Measurements from ENCODE around the gene GABRG2.

Gene GABRG2

DNA sequence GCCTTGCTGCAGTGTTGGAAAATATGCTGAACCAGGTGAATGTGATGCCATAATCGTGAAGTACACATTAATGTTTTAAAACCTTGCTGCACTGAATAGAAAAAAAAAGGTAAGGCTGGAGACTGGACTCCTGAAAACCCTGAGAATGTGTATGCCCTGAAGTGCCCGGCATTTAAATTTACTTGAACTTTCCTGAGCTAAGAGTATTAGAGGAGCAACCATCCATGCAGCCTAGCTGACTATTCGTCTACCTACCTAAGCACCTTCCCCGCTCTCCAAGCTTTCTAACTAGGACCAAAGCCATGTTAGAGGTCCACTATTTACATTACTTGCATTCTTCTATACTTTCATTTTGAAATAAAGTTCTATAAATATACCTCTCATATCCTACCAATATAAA is 1.4 kb downstream of the GABRG2 start:
- Histone ChIP-seq H4K20me1 (ENCODE audit: insufficient read depth) (no peaks in the 10 kb centered on the region), H3K4me2 (no peak overlapping the region), H3K27me3 (ENCODE audit: insufficient read depth, low read depth) (no peaks in the 10 kb centered on the region), H3K79me2 (ENCODE audit: insufficient read depth, low read depth) (no peaks in the 10 kb centered on the region), H3K36me3 (ENCODE audit: insufficient read depth) (no peaks in the 10 kb centered on the region), H3K27ac (no peak overlapping the region), H3K4me3 (IDR thresholded peaks at IDR 0.05; ENCODE audit: insufficient read depth, low read depth, low read length) (no peak overlapping the region), H3K9ac (no peak overlapping the region), H2AFZ (ENCODE audit: low read depth) (no peak overlapping the region), H3K4me1 (ENCODE audit: low read depth, poor library complexity, severe bottlenecking) (no peaks in the 10 kb centered on the region)
- no peak for TF ChIP-seq CTCF (conservative IDR thresholded peaks at IDR 0.05; ENCODE audit: low read depth, low read length)

- H3K27me3 ChIP-seq (ENCODE audit: insufficient read depth, low read depth) = no peaks in the 10 kb centered on the region
- H2AFZ ChIP-seq (ENCODE audit: low read depth) = no peak overlapping the region
- H3K27ac ChIP-seq = no peak overlapping the region
- no peaks in the 10 kb centered on the region for H3K79me2 ChIP-seq (ENCODE audit: insufficient read depth, low read depth)
- no peak overlapping the region for H3K4me3 ChIP-seq (IDR thresholded peaks at IDR 0.05; ENCODE audit: insufficient read depth, low read depth, low read length)
- no peaks in the 10 kb centered on the region for H3K4me1 ChIP-seq (ENCODE audit: low read depth, poor library complexity, severe bottlenecking)
- no peak for TF ChIP-seq CTCF (conservative IDR thresholded peaks at IDR 0.05; ENCODE audit: low read depth, low read length)
- no peaks in the 10 kb centered on the region for H4K20me1 ChIP-seq (ENCODE audit: insufficient read depth)
- H3K9ac ChIP-seq = no peak overlapping the region
- H3K4me2 ChIP-seq = no peak overlapping the region
- H3K36me3 ChIP-seq (ENCODE audit: insufficient read depth) = no peaks in the 10 kb centered on the region
Measured at GRCh38 chr5:162078805-162079204, 11.2 kb downstream of the GABRG2 start.

- TF ChIP-seq CTCF (conservative IDR thresholded peaks at IDR 0.05; ENCODE audit: low read depth, low read length) = no peak
- Histone ChIP-seq H3K27me3 (ENCODE audit: insufficient read depth, low read depth) (no peaks in the 10 kb centered on the region), H3K27ac (no peak overlapping the region), H3K4me3 (IDR thresholded peaks at IDR 0.05; ENCODE audit: insufficient read depth, low read depth, low read length) (no peak overlapping the region), H3K9ac (no peak overlapping the region), H3K4me2 (no peak overlapping the region), H3K36me3 (ENCODE audit: insufficient read depth) (no peaks in the 10 kb centered on the region), H3K4me1 (ENCODE audit: low read depth, poor library complexity, severe bottlenecking) (no peaks in the 10 kb centered on the region), H4K20me1 (ENCODE audit: insufficient read depth) (no peaks in the 10 kb centered on the region), H3K79me2 (ENCODE audit: insufficient read depth, low read depth) (no peaks in the 10 kb centered on the region), H2AFZ (ENCODE audit: low read depth) (no peak overlapping the region)
Measured at GRCh38 chr5:162091336-162091735, 23.8 kb downstream of the GABRG2 start.

DNA sequence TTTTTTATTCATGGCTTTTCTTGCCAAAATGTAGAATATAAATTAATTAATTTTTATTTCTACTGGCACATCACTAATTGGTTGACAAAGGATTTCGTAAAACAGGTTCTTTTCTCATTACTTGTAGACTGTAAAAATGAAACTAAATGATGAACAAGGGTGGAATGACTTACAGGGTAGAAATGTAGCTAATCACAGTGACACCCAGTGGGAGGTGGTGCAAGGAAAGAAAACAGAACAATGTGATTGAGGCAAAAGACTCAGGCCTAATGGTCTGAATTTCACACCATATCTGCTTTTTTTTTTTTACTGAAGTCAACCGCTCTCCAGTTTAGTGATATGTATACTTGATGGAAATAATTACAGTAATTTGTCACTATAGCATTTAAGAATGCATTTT is 28.9 kb downstream of the GABRG2 start:
- no peaks in the 10 kb centered on the region for H3K79me2 ChIP-seq (ENCODE audit: insufficient read depth, low read depth)
- H4K20me1 ChIP-seq (ENCODE audit: insufficient read depth) = no peaks in the 10 kb centered on the region
- TF ChIP-seq CTCF (conservative IDR thresholded peaks at IDR 0.05; ENCODE audit: low read depth, low read length) = no peak
- H3K27ac ChIP-seq = no peak overlapping the region
- H3K4me2 ChIP-seq = no peak overlapping the region
- no peak overlapping the region for H2AFZ ChIP-seq (ENCODE audit: low read depth)
- H3K36me3 ChIP-seq (ENCODE audit: insufficient read depth) = no peaks in the 10 kb centered on the region
- no peak overlapping the region for H3K4me3 ChIP-seq (IDR thresholded peaks at IDR 0.05; ENCODE audit: insufficient read depth, low read depth, low read length)
- no peak overlapping the region for H3K9ac ChIP-seq
- H3K4me1 ChIP-seq (ENCODE audit: low read depth, poor library complexity, severe bottlenecking) = no peaks in the 10 kb centered on the region
- no peaks in the 10 kb centered on the region for H3K27me3 ChIP-seq (ENCODE audit: insufficient read depth, low read depth)

DNA sequence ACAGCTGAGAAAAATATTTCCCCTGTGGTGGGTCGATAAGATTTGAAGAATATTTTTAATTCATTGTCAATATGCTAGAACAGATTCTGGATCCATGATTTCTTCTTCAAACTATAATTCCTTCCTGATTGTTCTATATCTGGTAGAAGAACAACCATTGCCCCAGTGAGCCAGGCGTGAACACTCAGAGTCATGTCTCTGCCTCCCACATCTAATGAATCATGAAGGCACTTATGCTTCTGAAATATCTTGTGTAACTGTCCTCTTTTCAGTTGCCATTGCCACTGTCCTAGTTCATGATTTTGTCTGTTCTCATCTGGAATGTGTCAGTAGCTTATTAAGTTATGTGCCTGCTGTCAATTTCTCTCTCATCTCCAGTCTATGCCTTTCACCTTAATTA is 40.0 kb downstream of the GABRG2 start:
- no peak for TF ChIP-seq CTCF (conservative IDR thresholded peaks at IDR 0.05; ENCODE audit: low read depth, low read length)
- no peaks in the 10 kb centered on the region for H3K79me2 ChIP-seq (ENCODE audit: insufficient read depth, low read depth)
- no peaks in the 10 kb centered on the region for H3K36me3 ChIP-seq (ENCODE audit: insufficient read depth)
- no peak overlapping the region for H3K9ac ChIP-seq
- no peak overlapping the region for H3K4me2 ChIP-seq
- H3K27ac ChIP-seq = no peak overlapping the region
- no peaks in the 10 kb centered on the region for H3K4me1 ChIP-seq (ENCODE audit: low read depth, poor library complexity, severe bottlenecking)
- no peak overlapping the region for H3K4me3 ChIP-seq (IDR thresholded peaks at IDR 0.05; ENCODE audit: insufficient read depth, low read depth, low read length)
- no peaks in the 10 kb centered on the region for H4K20me1 ChIP-seq (ENCODE audit: insufficient read depth)
- no peaks in the 10 kb centered on the region for H3K27me3 ChIP-seq (ENCODE audit: insufficient read depth, low read depth)
- no peak overlapping the region for H2AFZ ChIP-seq (ENCODE audit: low read depth)

Measured in KMS-11 (cell line).